Stimulated activated CD4-positive, alpha-beta T cell treated with anti-CD3 and anti-CD28 coated beads, Interleukin-15, amount 100 ng/mL, for 1 hour (primary cell): ENCODE data around the gene GULP1.

Source experiments
- DNase-seq, 2 donors: peaks; one replicate each; pipeline ENCODE4 v3.0.0-alpha.2; 2020; ENCODE audit warnings: low read depth in 1 of 2, low spot score in 1 of 2

GULP1 gene

GRCh38 chr2:188367164-188367563 is 75.5 kb downstream of the GULP1 start:
- DNase-seq: no peak

- DNase-seq: no peak
Measured at GRCh38 chr2:188369365-188369764, 77.7 kb downstream of the GULP1 start.

- DNase-seq: no peak
Measured at GRCh38 chr2:188378371-188378950, 86.8 kb downstream of the GULP1 start.

GRCh38 chr2:188379748-188380147 is 88.1 kb downstream of the GULP1 start:
- no peak for DNase-seq

GRCh38 chr2:188380280-188380679 is 88.6 kb downstream of the GULP1 start:
- no peak for DNase-seq

GRCh38 chr2:188381614-188382013 is 89.9 kb downstream of the GULP1 start:
- DNase-seq: no peak

- DNase-seq: no peak
Measured at GRCh38 chr2:188382107-188382506, 90.4 kb downstream of the GULP1 start.

- DNase-seq: no peak
Measured at GRCh38 chr2:188383158-188383557, 91.5 kb downstream of the GULP1 start.

- DNase-seq: no peak
Measured at GRCh38 chr2:188385857-188386256, 94.2 kb downstream of the GULP1 start.

GRCh38 chr2:188388831-188389230 is 97.2 kb downstream of the GULP1 start:
- DNase-seq: no peak

- no peak for DNase-seq
Measured at GRCh38 chr2:188391354-188391753, 99.7 kb downstream of the GULP1 start.

- DNase-seq: no peak
Measured at GRCh38 chr2:188394931-188395472, 103.3 kb downstream of the GULP1 start.

- no peak for DNase-seq
Measured at GRCh38 chr2:188395903-188396689, 104.4 kb downstream of the GULP1 start.

- no peak for DNase-seq
Measured at GRCh38 chr2:188399159-188399558, 107.5 kb downstream of the GULP1 start.

- no peak for DNase-seq
Measured at GRCh38 chr2:188403676-188404075, 112.0 kb downstream of the GULP1 start.

- no peak for DNase-seq
Measured at GRCh38 chr2:188404341-188405004, 112.8 kb downstream of the GULP1 start.

- no peak for DNase-seq
Measured at GRCh38 chr2:188406414-188406813, 114.7 kb downstream of the GULP1 start.

- no peak for DNase-seq
Measured at GRCh38 chr2:188410504-188411235, 119.0 kb downstream of the GULP1 start.

GRCh38 chr2:188412190-188412589 is 120.5 kb downstream of the GULP1 start:
- no peak for DNase-seq

GRCh38 chr2:188414411-188414810 is 122.7 kb downstream of the GULP1 start:
- no peak for DNase-seq
